CD4-positive, alpha-beta T cell treated with Interleukin-6 at 100 ng/mL for 8 hours (primary cell): ENCODE measurements around the gene TNFSF15.
"Not testable (repeated sequence)": the region's sequence is repeated elsewhere in the genome, so short reads cannot be mapped to it uniquely, and the experiment has no call there.

ENCODE experiments used
- DNase-seq: peaks from one replicate; pipeline ENCODE4 v3.0.0-alpha.2; 2020; ENCODE audit warnings: mixed read lengths, low spot score

The TNFSF15 gene

GRCh38 chr9:114746591-114747346, 59.1 kb downstream of the TNFSF15 start:
- DNase-seq, result no peak

- DNase-seq, result no peak
Observed at GRCh38 chr9:114745879-114746550, 59.8 kb downstream of the TNFSF15 start.

DNA sequence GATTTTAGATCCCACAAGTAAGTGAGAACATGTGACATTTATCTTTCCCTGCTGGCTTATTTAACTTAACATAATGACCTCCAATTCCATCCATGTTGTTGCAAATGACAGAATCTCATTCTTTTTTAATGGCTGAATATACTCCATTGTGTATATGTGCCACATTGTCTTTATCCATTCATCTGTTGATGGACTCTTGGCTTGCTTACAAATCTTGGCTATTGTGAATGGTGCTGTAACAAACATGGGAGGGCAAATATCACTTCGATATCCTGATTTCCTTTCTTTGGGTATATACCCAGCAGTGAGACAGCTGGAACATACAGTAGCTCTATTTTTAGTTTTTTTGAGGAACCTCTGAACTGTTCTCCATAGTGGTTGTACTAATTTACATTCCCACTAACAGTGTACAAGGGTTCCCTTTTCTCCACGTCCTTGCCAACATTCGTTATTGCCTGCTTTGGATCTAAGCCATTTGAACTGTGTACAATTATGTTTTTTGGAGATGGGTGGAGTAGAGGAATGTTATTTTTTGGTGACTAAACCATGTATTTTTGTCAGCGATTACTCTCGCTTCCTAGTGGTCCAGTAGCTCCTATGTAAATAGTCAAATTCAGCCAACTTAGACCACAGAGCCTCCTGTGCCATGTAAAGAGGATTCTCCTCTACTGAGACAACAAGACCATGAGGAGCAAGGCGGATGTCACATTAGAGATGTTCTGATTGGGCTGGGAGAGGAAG, 60.6 kb downstream of the TNFSF15 start:
- no peak for DNase-seq

- DNase-seq, result no peak
Observed at GRCh38 chr9:114743446-114743845, 62.4 kb downstream of the TNFSF15 start.

GRCh38 chr9:114742947-114743346, 62.9 kb downstream of the TNFSF15 start:
- no peak for DNase-seq

GRCh38 chr9:114741521-114741920, 64.3 kb downstream of the TNFSF15 start:
- DNase-seq, result not testable (repeated sequence)

- peak; percentile 81 for DNase-seq
Observed at GRCh38 chr9:114738581-114739316, 67.1 kb downstream of the TNFSF15 start.

GRCh38 chr9:114737847-114738246, 68.0 kb downstream of the TNFSF15 start:
- DNase-seq, result no peak

GRCh38 chr9:114737118-114737517, 68.7 kb downstream of the TNFSF15 start:
- no peak for DNase-seq

DNA sequence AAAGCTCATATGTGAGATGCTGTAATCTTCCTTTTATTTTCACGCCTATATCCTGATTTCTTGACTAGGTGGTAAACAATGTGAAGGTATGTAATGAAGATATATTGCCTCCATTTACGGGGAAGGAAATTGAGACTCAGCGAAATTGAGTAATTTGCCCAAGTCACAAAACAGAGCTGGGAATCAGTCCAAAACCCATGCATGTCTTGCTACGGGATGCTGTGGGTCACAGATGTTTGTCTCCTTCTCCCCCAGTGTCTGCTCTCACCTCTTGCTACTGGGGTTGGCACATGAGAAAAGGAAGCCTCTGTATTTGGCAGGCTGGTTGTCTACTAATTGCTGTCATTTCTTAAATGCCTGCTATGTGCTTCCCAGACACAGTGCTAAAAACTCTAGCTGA, 70.1 kb downstream of the TNFSF15 start:
- DNase-seq, result peak; percentile 8

DNA sequence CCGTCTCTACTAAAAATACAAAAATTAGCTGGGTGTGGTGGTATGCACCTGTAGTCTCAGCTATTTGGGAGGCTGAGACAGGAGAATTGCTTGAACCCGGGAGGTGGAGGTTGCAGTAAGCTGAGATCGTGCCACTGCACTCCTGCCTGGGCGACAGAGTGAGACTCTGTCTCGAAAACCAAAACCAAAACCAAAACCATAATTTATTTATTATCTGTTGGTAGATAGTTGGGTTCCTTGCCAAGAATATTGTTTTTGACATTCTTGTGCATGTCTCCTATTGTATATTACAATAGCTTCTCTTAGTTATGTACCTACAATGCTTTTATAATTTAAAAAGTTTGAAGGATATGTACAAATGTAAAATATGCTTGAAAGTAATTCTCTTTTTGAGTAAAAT, 70.7 kb downstream of the TNFSF15 start:
- not testable (repeated sequence) for DNase-seq
